Left lung (tissue), 10 donors: ENCODE data around the gene CTNNA3. TPM values are rescaled to one million over a fixed set of nuclear protein-coding genes. Genes with fewer than 3 reads are reported as not detected.

Experiments used
- ATAC-seq: fragments of 200-7000 bp; cut with Tn5 transposase; one replicate; pipeline ENCODE4 v1.9.1; 2020; ENCODE audit warnings: moderate library complexity
- DNase-seq, 4 donors: peaks; one replicate each; pipeline ENCODE4 v3.0.0-alpha.2; 2013 to 2020
- H3K27ac ChIP-seq, 2 donors: fragments of 200-600 bp; sonication (generic) in 1 of 2; one replicate each; pipeline versions ENCODE4 v1.5.0 to v1.8.0; 2020 to 2021
- H3K27me3 ChIP-seq, 2 donors: fragments of 200-600 bp; sonication (generic) in 1 of 2; one replicate each; pipeline versions ENCODE4 v1.5.0 to v1.8.0; 2020 to 2021
- H3K36me3 ChIP-seq, 2 donors: fragments of 200-600 bp; sonication (generic) in 1 of 2; one replicate each; pipeline versions ENCODE4 v1.5.0 to v1.8.0; 2020 to 2021
- H3K4me1 ChIP-seq, 2 donors: fragments of 200-600 bp; one replicate each; pipeline ENCODE4 v1.8.0; 2021
- H3K4me3 ChIP-seq, 2 donors: fragments of 200-600 bp; sonication (generic) in 1 of 2; one replicate each; pipeline versions ENCODE4 v1.5.0 to v1.8.0; 2020 to 2021; ENCODE audit warnings: mild to moderate bottlenecking in 1 of 2
- H3K9me3 ChIP-seq, 2 donors: fragments of 200-600 bp; sonication (generic) in 1 of 2; one replicate each; pipeline versions ENCODE4 v1.5.0 to v1.8.0; 2020 to 2021
- CTCF ChIP-seq, 2 donors: fragments of 200-600 bp; sonication (generic) in 1 of 2; IDR thresholded peaks; one replicate each; pipeline versions ENCODE4 v1.5.0 to v1.8.0; 2021; ENCODE audit warnings: antibody characterized with exemption in 2 of 2
- intact Hi-C, 2 donors: fragments of 100-400 bp; cut with DNase I; formaldehyde crosslinking; loops; one replicate each; pipeline versions ENCODE4 v1.11.2 to v1.14.2; 2022
- polyA plus RNA-seq, 6 donors: library from polyadenylated mRNA; unstranded; fragments of 120-200 nt; gene quantifications; one replicate each; pipeline ENCODE4 v1.2.1, GENCODE V29; 2013; ENCODE audit not compliant: insufficient read length in 6 of 6
- total RNA-seq, 2 donors: library from RNA; stranded (reverse); fragmentation: NEBNext Ultra II Directional; extraction: Animal tissue kit (Norgen Biotek cat#: 25700); gene quantifications; one replicate each; pipeline ENCODE4 v1.2.1, GENCODE V29; 2021
- donor health status: DM: no; HTN: yes; CAD: no.
- donor health status: DM: no; HTN: no; CAD: no.

The CTNNA3 gene
- total and polyA plus RNA-seq, 8 donors: 1.1 to 8.2 (median 6.6) TPM; not detected in 1

- Histone ChIP-seq H3K4me3 (no peak overlapping the region), H3K9me3 (peaks cover 0 to 2% of the 10 kb centered on the region in 2 donors), H3K4me1 (no peaks in the 10 kb centered on the region), H3K27ac (no peak overlapping the region), H3K27me3 (no peaks in the 10 kb centered on the region), H3K36me3 (no peaks in the 10 kb centered on the region)
- ATAC-seq: no peak
- intact Hi-C loops: no loop called here
- DNase-seq: no peak
- TF ChIP-seq CTCF (IDR thresholded peaks at IDR 0.05): no peak
These were observed 1157.1 kb downstream of the CTNNA3 start for GRCh38 chr10:66538908-66539307.

GRCh38 chr10:66538371-66538770 lies 1157.6 kb downstream of the CTNNA3 start:
- no peak for TF ChIP-seq CTCF (IDR thresholded peaks at IDR 0.05)
- ATAC-seq: no peak
- Histone ChIP-seq H3K27me3 (no peaks in the 10 kb centered on the region), H3K27ac (no peak overlapping the region), H3K9me3 (peaks cover 0 to 2% of the 10 kb centered on the region in 2 donors), H3K4me3 (no peak overlapping the region), H3K4me1 (no peaks in the 10 kb centered on the region), H3K36me3 (no peaks in the 10 kb centered on the region)
- peak in 1 of 4 donors; percentile 2 for DNase-seq
- intact Hi-C loops: no loop called here

GRCh38 chr10:66537186-66537585 lies 1158.8 kb downstream of the CTNNA3 start:
- DNase-seq: no peak
- intact Hi-C loops: no loop called here
- ATAC-seq: no peak
- Histone ChIP-seq H3K27me3 (no peaks in the 10 kb centered on the region), H3K36me3 (no peaks in the 10 kb centered on the region), H3K4me1 (no peaks in the 10 kb centered on the region), H3K27ac (no peak overlapping the region), H3K4me3 (no peak overlapping the region), H3K9me3 (no peaks in the 10 kb centered on the region)
- no peak for TF ChIP-seq CTCF (IDR thresholded peaks at IDR 0.05)

GRCh38 chr10:66535439-66535838 lies 1160.6 kb downstream of the CTNNA3 start:
- no peak for ATAC-seq
- H3K4me3 ChIP-seq: no peak overlapping the region
- intact Hi-C loops: no loop called here
- no peak for DNase-seq
- no peaks in the 10 kb centered on the region for H3K9me3 ChIP-seq
- H3K27me3 ChIP-seq: no peaks in the 10 kb centered on the region
- no peaks in the 10 kb centered on the region for H3K36me3 ChIP-seq
- H3K27ac ChIP-seq: no peak overlapping the region
- no peaks in the 10 kb centered on the region for H3K4me1 ChIP-seq
- TF ChIP-seq CTCF (IDR thresholded peaks at IDR 0.05): no peak

GRCh38 chr10:66534866-66535265 lies 1161.1 kb downstream of the CTNNA3 start:
- no peaks in the 10 kb centered on the region for H3K36me3 ChIP-seq
- ATAC-seq (no peak), DNase-seq (no peak)
- H3K9me3 ChIP-seq: no peaks in the 10 kb centered on the region
- H3K27ac ChIP-seq: no peak overlapping the region
- H3K27me3 ChIP-seq: no peaks in the 10 kb centered on the region
- no peaks in the 10 kb centered on the region for H3K4me1 ChIP-seq
- no peak for TF ChIP-seq CTCF (IDR thresholded peaks at IDR 0.05)
- H3K4me3 ChIP-seq: no peak overlapping the region
- intact Hi-C loops: no loop called here
